BE2C (cell line): ENCODE results near the gene UBP1.

Source experiments
- DNase-seq: peaks from one replicate; pipeline ENCODE4 v3.0.0-alpha.2; 2020
- H3K27me3 ChIP-seq: fragments of 250-450 bp; sonication (Bioruptor Pico); 2 replicates; pipeline ENCODE4 v1.5.1; 2020; ENCODE audit warnings: mild to moderate bottlenecking
- H3K36me3 ChIP-seq: fragments of 250-450 bp; sonication (Bioruptor Pico); 2 replicates; pipeline ENCODE4 v1.5.1; 2020; ENCODE audit warnings: mild to moderate bottlenecking
- H3K4me1 ChIP-seq: fragments of 250-450 bp; sonication (Bioruptor Pico); 2 replicates; pipeline ENCODE4 v1.5.1; 2020
- H3K4me3 ChIP-seq: 2 replicates; pipeline ENCODE4 v1.5.1; 2011; ENCODE audit warnings: low read depth, low read length
- H3K9me3 ChIP-seq: fragments of 250-450 bp; sonication (Bioruptor Pico); 2 replicates; pipeline ENCODE4 v1.5.1; 2020
- TF ChIP-seq, protein P1 (sequence below): IDR thresholded peaks from 2 replicates; pipeline ENCODE4 v1.5.1; 2012; ENCODE audit warnings: mild to moderate bottlenecking, low read depth, low read length

UBP1 gene

DNA sequence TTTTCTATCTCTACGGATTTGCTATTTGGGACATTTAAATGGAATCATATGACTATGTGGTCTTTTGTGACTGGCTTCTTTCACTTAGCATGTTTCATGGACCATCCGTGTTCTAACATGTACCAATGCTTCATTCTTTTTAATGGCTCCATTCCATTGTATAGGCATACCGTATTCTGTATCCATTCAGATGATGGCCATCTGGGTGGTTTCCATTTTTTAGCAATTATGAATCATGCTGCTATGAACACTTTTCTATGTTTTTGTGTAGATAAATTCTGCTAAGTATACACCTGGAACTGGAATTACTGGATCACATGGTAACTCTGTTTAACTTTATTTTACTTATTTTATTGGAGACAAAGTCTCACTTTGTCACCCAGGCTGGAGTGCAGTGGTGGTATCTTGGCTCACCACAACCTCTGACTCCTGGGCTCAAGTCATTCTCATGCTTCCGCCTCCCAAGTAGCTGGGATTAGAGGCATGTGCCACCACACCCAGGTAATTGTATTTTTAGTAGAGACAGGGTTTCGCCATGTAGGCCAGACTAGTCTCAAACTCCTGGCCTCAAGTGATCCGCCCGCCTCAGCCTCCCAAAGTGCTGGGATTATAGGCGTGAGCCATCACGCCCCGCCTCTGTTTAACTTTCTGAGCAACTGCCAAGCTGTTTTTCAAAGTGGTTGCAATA is 13.4 kb downstream of the UBP1 start:
- H3K4me1 ChIP-seq: no peaks in the 10 kb centered on the region

DNA sequence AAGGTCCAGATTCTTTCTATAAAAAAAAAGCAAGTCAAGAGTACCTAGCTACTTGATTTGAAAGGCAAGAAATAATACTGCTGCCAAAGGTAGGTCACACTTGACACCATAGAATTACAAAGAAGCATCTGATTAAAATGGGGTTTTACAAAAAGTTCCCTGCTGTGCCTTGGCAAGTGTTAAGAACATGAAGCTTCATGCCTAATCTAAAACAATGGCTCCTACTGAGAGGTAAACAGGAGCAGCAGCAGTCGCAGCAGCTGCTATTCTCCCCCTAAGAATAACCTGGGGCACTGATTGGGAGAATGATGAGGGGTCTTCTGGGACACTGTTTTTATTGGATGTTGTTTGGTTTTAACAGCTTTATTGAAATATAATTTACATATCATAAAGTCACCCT is 14.1 kb downstream of the UBP1 start:
- TF ChIP-seq, protein P1, sequence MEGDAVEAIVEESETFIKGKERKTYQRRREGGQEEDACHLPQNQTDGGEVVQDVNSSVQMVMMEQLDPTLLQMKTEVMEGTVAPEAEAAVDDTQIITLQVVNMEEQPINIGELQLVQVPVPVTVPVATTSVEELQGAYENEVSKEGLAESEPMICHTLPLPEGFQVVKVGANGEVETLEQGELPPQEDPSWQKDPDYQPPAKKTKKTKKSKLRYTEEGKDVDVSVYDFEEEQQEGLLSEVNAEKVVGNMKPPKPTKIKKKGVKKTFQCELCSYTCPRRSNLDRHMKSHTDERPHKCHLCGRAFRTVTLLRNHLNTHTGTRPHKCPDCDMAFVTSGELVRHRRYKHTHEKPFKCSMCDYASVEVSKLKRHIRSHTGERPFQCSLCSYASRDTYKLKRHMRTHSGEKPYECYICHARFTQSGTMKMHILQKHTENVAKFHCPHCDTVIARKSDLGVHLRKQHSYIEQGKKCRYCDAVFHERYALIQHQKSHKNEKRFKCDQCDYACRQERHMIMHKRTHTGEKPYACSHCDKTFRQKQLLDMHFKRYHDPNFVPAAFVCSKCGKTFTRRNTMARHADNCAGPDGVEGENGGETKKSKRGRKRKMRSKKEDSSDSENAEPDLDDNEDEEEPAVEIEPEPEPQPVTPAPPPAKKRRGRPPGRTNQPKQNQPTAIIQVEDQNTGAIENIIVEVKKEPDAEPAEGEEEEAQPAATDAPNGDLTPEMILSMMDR: no peak
- H3K4me3 ChIP-seq: no peak overlapping the region
- H3K4me1 ChIP-seq: no peaks in the 10 kb centered on the region
- no peaks in the 10 kb centered on the region for H3K9me3 ChIP-seq
- no peak for DNase-seq
- no peaks in the 10 kb centered on the region for H3K36me3 ChIP-seq
- H3K27me3 ChIP-seq: no peaks in the 10 kb centered on the region

More for the DNA sequence above, 13.4 kb downstream of the UBP1 start:
- TF ChIP-seq, protein P1: no peak
- Histone ChIP-seq H3K4me3 (no peak overlapping the region), H3K27me3 (no peaks in the 10 kb centered on the region), H3K9me3 (no peaks in the 10 kb centered on the region), H3K36me3 (no peaks in the 10 kb centered on the region)
- DNase-seq: no peak

DNA sequence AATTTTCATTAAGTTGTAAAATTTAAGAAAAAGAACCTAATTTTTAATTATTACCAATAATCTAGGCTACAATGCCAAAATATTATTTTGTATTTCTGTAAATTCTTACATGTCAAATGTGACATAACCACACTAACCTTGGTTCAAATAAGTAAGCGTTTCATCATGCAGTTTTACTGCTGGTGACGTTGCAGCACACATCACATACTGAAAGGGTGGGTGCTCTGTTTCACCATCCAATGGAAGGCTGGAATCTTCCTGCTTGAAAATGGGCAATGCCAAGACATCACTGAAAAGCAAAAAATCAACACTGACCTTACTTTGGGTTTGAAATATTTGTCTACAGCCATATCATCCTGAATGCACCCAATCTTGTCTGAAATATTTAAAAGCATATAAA is 14.8 kb downstream of the UBP1 start:
- H3K27me3 ChIP-seq: no peaks in the 10 kb centered on the region
- DNase-seq: no peak
- H3K4me3 ChIP-seq: no peak overlapping the region
- TF ChIP-seq, protein P1: no peak
- H3K36me3 ChIP-seq: no peaks in the 10 kb centered on the region
- no peaks in the 10 kb centered on the region for H3K9me3 ChIP-seq
- H3K4me1 ChIP-seq: no peaks in the 10 kb centered on the region

DNA sequence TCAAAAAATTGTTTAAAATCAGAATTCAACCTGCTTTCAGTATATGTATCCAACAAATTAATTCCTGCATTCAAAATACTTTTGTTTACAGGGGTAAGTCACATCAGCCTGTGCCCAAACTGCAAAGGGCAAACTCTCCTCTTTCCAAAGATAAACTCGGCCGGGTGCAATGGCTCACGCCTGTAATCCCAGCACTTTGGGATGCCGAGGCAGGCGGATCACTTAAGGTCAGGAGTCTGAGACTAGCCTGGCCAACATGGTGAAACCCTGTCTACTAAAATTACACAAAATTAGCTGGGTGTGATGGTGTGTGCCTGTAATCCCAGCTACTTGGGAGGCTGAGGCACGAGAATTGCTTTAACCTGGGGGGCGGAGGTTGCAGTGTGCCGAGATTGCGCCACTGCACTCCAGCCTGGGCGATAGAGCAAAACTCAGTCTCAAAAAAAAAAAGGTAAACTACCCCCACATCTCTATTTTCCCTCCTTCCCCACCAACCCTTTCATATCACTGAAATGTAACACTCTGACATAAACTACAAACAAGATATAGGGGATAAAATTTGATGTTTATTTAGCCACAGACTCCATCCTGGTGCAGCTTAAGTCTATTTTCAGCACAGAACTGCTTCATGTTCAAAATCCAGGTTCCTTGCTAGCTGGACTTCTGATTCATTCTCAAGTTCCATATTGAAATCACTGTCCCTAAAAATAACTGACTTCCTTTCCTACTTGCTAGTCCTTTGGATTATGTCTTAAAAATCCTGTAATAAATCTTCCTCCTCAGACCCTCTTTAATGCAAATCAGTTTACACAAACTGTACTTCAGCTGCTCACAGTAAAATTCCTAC is 15.4 kb downstream of the UBP1 start:
- H3K27me3 ChIP-seq: no peaks in the 10 kb centered on the region
- DNase-seq: no peak
- H3K36me3 ChIP-seq: no peaks in the 10 kb centered on the region
- no peaks in the 10 kb centered on the region for H3K4me1 ChIP-seq
- H3K4me3 ChIP-seq: no peak overlapping the region
- TF ChIP-seq, protein P1: no peak
- H3K9me3 ChIP-seq: no peaks in the 10 kb centered on the region

GRCh38 chr3:33420966-33421365 is 19.2 kb downstream of the UBP1 start:
- TF ChIP-seq, protein P1: no peak
- Histone ChIP-seq H3K4me3 (no peak overlapping the region), H3K9me3 (no peaks in the 10 kb centered on the region), H3K36me3 (0 out of 2 replicates have a peak, but pooled peaks cover 5% of the 10 kb centered on the region), H3K4me1 (no peaks in the 10 kb centered on the region), H3K27me3 (no peaks in the 10 kb centered on the region)
- no peak for DNase-seq

DNA sequence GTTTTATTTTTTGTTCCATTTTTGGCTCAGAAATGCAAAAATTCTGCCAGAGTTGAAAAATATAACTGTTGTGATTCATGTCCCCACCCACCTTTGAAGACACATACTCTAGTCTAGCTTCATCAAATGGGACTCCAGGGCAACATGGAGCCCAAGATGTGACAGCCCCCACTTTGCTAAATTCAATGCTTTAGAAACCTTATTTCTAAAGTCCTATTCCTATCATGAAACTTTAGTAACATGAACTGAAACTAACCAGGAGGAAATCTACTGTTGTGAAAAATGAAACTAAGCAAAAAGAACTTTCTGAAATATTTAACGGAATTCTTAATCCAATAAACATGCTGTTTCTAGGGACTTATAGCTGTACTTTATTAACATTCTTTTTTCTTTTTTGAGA is 20.3 kb downstream of the UBP1 start:
- TF ChIP-seq, protein P1: no peak
- no peaks in the 10 kb centered on the region for H3K27me3 ChIP-seq
- 0 out of 2 replicates have a peak, but pooled peaks cover 5% of the 10 kb centered on the region for H3K36me3 ChIP-seq
- H3K9me3 ChIP-seq: no peaks in the 10 kb centered on the region
- H3K4me3 ChIP-seq: no peak overlapping the region
- no peaks in the 10 kb centered on the region for H3K4me1 ChIP-seq
- no peak for DNase-seq
